ENCODE measurements around the gene TBC1D23.

TBC1D23 gene

DNA sequence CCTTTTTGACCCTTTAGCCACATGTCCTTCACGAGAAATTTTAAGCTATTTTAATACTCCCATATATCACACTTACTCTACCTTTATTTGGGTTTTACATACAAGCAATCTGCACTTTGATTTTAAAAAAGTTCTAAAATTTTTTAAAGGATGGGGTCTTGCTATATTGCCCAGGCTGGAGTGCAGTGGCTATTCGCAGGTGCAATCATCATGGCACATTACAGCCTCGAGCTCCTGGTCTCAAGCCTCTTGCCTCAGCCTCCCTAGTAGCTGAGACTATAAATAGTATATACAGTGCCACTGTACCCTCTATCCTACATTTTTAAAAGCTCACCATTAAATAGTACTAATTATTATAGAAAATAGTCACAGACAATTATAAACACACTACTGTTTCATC lies 103.6 kb downstream of the TBC1D23 start:
- H3K36me3 ChIP-seq (ENCODE audit: control insufficient read depth, low read length) = peaks cover 81% of the 10 kb centered on the region
- H3K27me3 ChIP-seq (ENCODE audit: control insufficient read depth, low read length) = no peaks in the 10 kb centered on the region
- TF ChIP-seq EZH2phosphoT487 (IDR thresholded peaks at IDR 0.05; ENCODE audit: borderline replicate concordance, low read length) = no peak
- TF ChIP-seq, protein P1, sequence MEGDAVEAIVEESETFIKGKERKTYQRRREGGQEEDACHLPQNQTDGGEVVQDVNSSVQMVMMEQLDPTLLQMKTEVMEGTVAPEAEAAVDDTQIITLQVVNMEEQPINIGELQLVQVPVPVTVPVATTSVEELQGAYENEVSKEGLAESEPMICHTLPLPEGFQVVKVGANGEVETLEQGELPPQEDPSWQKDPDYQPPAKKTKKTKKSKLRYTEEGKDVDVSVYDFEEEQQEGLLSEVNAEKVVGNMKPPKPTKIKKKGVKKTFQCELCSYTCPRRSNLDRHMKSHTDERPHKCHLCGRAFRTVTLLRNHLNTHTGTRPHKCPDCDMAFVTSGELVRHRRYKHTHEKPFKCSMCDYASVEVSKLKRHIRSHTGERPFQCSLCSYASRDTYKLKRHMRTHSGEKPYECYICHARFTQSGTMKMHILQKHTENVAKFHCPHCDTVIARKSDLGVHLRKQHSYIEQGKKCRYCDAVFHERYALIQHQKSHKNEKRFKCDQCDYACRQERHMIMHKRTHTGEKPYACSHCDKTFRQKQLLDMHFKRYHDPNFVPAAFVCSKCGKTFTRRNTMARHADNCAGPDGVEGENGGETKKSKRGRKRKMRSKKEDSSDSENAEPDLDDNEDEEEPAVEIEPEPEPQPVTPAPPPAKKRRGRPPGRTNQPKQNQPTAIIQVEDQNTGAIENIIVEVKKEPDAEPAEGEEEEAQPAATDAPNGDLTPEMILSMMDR (IDR thresholded peaks at IDR 0.05; ENCODE audit: low read depth, low read length, poor library complexity, severe bottlenecking) = no peak
- H3K4me2 ChIP-seq (ENCODE audit: low read length) = no peak overlapping the region
- H3K79me2 ChIP-seq (ENCODE audit: control insufficient read depth, low read length) = no peaks in the 10 kb centered on the region
- no peak overlapping the region for H3K27ac ChIP-seq (ENCODE audit: low read depth, low read length)
- no peaks in the 10 kb centered on the region for H3F3A ChIP-seq (ENCODE audit: control insufficient read depth, insufficient read depth)
- H3K9me3 ChIP-seq (ENCODE audit: control insufficient read depth, insufficient read depth, low read length) = no peaks in the 10 kb centered on the region
- no peak overlapping the region for H3K4me3 ChIP-seq (ENCODE audit: low read length)
- no peaks in the 10 kb centered on the region for H4K20me1 ChIP-seq (ENCODE audit: control insufficient read depth, insufficient read depth, low read depth, low read length)
- no peaks in the 10 kb centered on the region for H3K4me1 ChIP-seq (ENCODE audit: control insufficient read depth, low read length)
- no peaks in the 10 kb centered on the region for H3K9me2 ChIP-seq (replicated peaks; ENCODE audit: control insufficient read depth, low read length)

DNA sequence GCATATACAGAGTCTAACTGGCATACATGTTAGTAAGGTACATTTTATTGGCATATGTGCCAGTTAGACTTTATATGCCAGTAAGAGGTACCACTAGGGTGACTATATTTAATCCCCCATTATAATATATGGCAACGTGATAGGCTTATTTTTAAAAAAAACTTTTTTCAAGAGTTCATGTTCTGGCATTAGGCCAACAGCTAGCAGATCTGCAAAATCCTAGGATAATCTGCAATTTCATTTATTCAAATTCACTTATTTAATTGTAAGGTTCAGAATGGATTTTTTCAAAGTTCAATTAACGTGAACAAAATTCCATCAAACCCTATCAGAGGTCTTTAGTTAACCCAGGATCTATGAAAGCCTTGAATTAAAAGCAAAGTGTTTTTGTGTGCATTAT lies 105.6 kb downstream of the TBC1D23 start:
- Histone ChIP-seq H3K9me2 (replicated peaks; ENCODE audit: control insufficient read depth, low read length) (no peaks in the 10 kb centered on the region), H3K27me3 (ENCODE audit: control insufficient read depth, low read length) (no peaks in the 10 kb centered on the region), H3K9me3 (ENCODE audit: control insufficient read depth, insufficient read depth, low read length) (no peaks in the 10 kb centered on the region), H3K4me2 (ENCODE audit: low read length) (no peak overlapping the region), H3F3A (ENCODE audit: control insufficient read depth, insufficient read depth) (no peaks in the 10 kb centered on the region), H3K27ac (ENCODE audit: low read depth, low read length) (no peak overlapping the region), H4K20me1 (ENCODE audit: control insufficient read depth, insufficient read depth, low read depth, low read length) (no peaks in the 10 kb centered on the region), H3K79me2 (ENCODE audit: control insufficient read depth, low read length) (no peaks in the 10 kb centered on the region), H3K4me1 (ENCODE audit: control insufficient read depth, low read length) (no peaks in the 10 kb centered on the region), H3K4me3 (ENCODE audit: low read length) (no peak overlapping the region), H3K36me3 (ENCODE audit: control insufficient read depth, low read length) (peaks cover 85% of the 10 kb centered on the region)
- TF ChIP-seq, protein P1 (IDR thresholded peaks at IDR 0.05; ENCODE audit: low read depth, low read length, poor library complexity, severe bottlenecking) = no peak
- TF ChIP-seq EZH2phosphoT487 (IDR thresholded peaks at IDR 0.05; ENCODE audit: borderline replicate concordance, low read length) = no peak

- Histone ChIP-seq H4K20me1 (ENCODE audit: control insufficient read depth, insufficient read depth, low read depth, low read length) (no peaks in the 10 kb centered on the region), H3K4me3 (ENCODE audit: low read length) (no peak overlapping the region), H3K4me2 (ENCODE audit: low read length) (no peak overlapping the region), H3K36me3 (ENCODE audit: control insufficient read depth, low read length) (peaks cover 85% of the 10 kb centered on the region), H3K4me1 (ENCODE audit: control insufficient read depth, low read length) (no peaks in the 10 kb centered on the region), H3K79me2 (ENCODE audit: control insufficient read depth, low read length) (no peaks in the 10 kb centered on the region), H3K27ac (ENCODE audit: low read depth, low read length) (no peak overlapping the region), H3K9me3 (ENCODE audit: control insufficient read depth, insufficient read depth, low read length) (no peaks in the 10 kb centered on the region), H3K9me2 (replicated peaks; ENCODE audit: control insufficient read depth, low read length) (no peaks in the 10 kb centered on the region), H3F3A (ENCODE audit: control insufficient read depth, insufficient read depth) (no peaks in the 10 kb centered on the region), H3K27me3 (ENCODE audit: control insufficient read depth, low read length) (no peaks in the 10 kb centered on the region)
- TF ChIP-seq, protein P1 (IDR thresholded peaks at IDR 0.05; ENCODE audit: low read depth, low read length, poor library complexity, severe bottlenecking) = no peak
- no peak for TF ChIP-seq EZH2phosphoT487 (IDR thresholded peaks at IDR 0.05; ENCODE audit: borderline replicate concordance, low read length)
These were observed 107.6 kb downstream of the TBC1D23 start for GRCh38 chr3:100368441-100368840.

GRCh38 chr3:100370756-100371155 lies 110.0 kb downstream of the TBC1D23 start:
- TF ChIP-seq EZH2phosphoT487 (IDR thresholded peaks at IDR 0.05; ENCODE audit: borderline replicate concordance, low read length) = no peak
- TF ChIP-seq, protein P1 (IDR thresholded peaks at IDR 0.05; ENCODE audit: low read depth, low read length, poor library complexity, severe bottlenecking) = no peak
- H3F3A ChIP-seq (ENCODE audit: control insufficient read depth, insufficient read depth) = no peaks in the 10 kb centered on the region
- no peaks in the 10 kb centered on the region for H3K9me3 ChIP-seq (ENCODE audit: control insufficient read depth, insufficient read depth, low read length)
- H3K4me3 ChIP-seq (ENCODE audit: low read length) = no peak overlapping the region
- no peaks in the 10 kb centered on the region for H3K27me3 ChIP-seq (ENCODE audit: control insufficient read depth, low read length)
- H3K36me3 ChIP-seq (ENCODE audit: control insufficient read depth, low read length) = peaks cover 86% of the 10 kb centered on the region
- no peak overlapping the region for H3K27ac ChIP-seq (ENCODE audit: low read depth, low read length)
- no peaks in the 10 kb centered on the region for H4K20me1 ChIP-seq (ENCODE audit: control insufficient read depth, insufficient read depth, low read depth, low read length)
- no peak overlapping the region for H3K4me2 ChIP-seq (ENCODE audit: low read length)
- no peaks in the 10 kb centered on the region for H3K4me1 ChIP-seq (ENCODE audit: control insufficient read depth, low read length)
- no peaks in the 10 kb centered on the region; the same call in 1 of the 2 replicates for H3K79me2 ChIP-seq (ENCODE audit: control insufficient read depth, low read length)
- no peaks in the 10 kb centered on the region for H3K9me2 ChIP-seq (replicated peaks; ENCODE audit: control insufficient read depth, low read length)

Data from DOHH2 (cell line).